Measurements from ENCODE around the gene ADGRD1.

Gene ADGRD1

DNA sequence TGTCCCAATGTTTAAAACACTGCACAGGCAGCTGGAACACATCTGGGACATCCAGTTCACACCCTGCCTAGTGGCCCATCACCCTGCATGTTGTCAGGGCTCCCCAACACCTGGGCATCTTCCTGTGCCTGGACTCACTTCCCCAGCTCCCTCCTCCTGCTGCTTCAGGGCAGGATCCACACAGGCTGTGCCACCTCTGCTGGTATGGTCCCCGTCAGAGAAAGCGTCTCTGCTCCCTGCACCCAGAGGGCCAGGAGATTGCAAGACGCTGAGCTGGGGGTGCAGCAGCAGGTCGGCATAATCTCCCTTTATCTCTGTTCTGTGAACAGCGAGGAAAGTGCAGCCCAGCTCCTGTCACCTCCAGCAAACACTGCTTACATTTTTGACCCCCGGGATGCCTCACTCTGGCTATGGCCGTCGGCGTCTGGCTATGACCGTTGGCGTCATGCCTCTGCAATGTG, 124.3 kb downstream of the ADGRD1 start:
- DNase-seq = no peak

DNA sequence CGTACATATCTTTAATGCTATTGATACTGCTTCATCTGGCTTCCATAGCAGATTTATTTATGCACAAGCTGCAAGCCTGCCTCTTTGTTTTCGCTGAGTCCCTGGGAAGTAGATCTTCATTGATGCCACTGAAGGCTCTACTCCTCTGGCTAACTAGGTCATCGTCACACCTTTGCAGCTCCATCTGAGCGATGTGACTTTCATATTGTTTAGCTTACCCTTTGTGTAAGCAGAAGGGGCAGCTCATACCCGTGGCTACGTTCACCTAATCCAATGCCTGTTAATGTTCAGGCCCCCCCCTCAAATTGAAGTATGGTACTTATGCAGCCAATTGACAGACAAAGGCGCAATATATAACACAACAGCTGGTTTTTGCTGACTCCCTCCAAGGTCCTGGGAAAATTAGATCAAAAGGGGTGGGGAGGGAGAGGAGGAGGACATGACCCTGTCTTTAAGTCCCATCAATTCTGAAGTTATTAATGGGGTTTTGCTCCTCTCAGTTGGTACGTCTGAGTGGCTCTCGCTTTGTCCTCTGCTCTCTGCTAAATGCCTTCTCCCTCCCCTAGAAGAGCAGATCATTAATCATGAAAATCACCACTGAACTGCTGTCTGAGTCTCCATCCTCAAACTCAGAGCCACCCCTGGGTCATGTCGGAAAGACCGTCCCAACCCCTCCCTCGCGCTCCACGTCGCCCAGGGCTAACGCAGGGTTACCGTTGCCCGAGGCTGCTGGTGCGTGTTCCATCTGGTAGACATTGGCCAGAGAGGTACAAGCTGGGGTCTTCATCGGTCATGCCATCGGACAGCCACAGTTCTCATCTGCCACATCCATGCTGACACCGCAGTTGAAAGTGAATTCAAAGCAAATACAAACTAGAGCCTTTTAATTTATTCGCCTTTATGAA, 128.8 kb downstream of the ADGRD1 start:
- DNase-seq = no peak

GRCh38 chr12:131084341-131085011, 130.8 kb downstream of the ADGRD1 start:
- DNase-seq = no peak

DNA sequence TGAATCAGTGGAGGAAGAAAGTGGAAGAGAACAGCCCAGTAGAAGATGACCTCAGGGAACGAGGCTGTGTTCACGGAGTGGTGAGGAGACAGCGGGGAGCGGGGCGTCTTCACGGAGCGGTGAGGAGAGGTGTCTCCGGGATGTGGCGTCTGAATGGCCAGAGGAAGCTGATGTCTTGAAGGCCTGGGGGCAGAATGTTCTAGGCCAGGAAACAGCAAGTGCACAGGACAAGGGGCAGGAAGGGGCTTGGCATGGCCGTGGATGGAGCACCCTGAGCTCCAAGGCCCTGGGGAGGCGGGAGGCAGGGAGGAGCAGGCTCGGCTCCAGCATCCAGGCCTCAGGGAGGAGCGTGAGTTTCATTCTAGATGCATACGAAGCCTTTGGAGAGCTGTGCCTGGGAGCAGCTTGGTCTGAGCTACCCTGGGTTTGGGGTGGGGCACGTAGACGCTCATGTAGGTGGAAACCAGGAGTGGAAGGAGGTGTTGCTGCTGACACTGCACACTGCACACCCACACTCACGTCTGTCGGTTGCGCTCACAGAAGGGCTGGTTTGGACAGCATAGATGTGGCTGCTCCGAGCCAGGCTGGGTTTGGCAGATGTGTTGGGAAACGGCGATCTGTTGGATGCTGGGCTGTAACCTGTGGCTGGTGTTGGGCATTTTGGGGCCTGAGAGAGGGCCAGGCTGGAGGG, 131.6 kb downstream of the ADGRD1 start:
- DNase-seq = no peak

- DNase-seq = no peak
Measured at GRCh38 chr12:131085816-131086591, 132.3 kb downstream of the ADGRD1 start.

DNA sequence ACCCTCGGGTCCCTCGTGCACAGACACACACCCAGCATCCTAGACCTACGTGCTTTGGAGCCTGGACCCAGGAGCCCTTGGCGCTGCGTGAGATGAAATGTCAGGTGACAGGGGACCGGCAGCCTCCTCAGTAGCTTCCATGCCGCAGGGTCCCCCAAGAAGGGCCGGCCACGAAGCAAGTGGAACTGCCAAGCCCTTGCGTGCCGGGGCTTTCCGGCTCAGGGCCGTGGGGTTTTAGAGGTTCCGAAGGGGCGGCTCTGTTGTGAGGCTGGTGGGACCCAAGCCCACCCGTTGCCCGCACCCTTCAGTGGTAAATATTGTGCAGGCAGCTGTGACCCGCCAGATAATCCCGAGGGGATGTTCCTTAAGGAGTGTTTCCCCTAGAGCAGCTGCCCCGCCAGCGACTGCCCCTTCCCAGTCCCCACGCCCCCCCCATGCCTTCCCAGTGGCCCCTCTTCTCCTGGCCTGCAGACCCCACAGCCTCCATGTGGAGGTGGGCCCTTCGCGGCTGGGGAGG, 133.7 kb downstream of the ADGRD1 start:
- no peak for DNase-seq

- no peak for DNase-seq
Measured at GRCh38 chr12:131087991-131088700, 134.4 kb downstream of the ADGRD1 start.

DNA sequence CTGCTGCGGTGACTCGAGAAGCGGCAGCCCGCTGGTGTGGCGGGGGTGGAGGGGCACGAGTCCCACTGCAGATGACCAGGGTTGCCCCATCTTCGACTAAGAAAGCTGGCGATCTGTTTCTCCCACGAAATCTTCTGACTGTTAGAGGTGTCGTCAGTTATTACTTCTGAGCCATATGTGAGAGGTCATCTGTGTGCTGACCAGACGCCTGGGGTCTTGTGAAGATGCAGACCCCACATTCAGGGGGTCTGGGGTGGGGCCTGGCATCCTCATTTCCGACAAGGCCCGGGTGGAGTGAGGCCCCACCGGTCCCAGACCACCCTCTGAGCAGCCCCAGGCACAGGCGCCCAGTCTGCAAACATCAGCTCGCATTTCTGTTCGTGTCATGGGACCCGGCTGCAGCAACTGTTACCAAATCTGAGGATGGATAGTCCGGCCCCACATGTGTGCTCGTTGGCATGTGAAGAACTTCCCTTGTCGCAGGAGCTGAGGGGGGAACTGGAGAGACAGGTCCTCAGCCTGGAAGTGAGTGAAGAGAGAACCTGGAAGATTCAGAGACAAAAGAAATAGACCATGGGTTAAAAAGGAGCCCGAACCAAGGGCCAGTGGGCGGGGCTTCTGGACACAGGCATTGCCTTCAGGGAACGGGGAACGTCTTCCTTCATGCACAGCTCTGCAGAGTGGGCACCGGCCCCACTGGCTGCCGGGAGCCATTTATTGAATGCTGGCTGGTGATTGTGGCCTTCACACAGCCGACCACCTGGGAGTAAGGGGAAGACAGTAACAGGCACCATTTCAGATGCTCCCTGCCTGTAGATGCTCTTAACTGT, 135.2 kb downstream of the ADGRD1 start:
- no peak for DNase-seq

GRCh38 chr12:131089531-131090273, 136.0 kb downstream of the ADGRD1 start:
- DNase-seq = no peak

DNA sequence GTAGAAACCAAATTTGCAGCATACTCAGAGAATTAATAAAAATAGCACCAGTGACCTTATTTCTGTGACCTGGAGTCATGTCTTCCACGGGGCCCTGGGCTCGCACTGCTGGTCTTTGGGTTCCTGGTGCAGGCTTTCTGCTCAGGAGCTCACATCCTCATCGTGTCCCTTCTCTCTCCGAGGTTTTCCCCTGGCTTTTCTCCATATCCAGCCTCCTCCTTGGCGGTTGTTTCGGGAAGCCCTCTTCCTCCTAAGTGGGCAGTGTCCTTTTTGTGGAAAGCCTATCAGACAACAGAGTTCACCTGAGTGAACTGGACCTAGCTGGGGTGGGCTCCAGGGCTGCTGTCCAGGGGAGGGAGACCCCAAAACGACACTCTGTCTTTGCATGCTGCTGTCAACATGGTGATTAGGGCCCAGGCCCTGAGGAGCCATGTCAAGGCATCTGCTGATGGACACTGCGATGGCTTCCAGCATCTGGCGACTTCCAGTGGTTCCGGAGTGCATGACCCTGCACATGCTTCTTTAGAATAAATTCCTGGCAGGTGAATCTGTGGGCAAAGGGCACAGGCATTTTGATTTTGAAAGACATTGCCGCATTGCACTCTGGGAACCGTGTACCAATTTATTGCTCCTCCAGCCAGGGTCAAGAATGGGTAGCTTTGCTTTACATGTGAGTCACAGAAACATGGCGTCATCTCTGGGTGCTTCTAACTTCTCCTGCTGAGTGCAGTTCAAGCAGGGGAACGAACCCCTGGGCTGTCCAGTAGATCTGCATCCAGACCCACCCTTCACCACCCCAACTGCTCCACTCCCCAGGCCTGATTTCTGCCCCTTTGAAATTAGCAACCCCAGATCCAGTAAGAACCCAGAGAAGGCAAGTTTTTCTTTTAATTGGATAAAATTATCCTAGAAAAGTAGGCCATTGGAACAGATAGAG, 136.8 kb downstream of the ADGRD1 start:
- no peak for DNase-seq

GRCh38 chr12:131091413-131091975, 137.8 kb downstream of the ADGRD1 start:
- DNase-seq = no peak

GRCh38 chr12:131091976-131092691, 138.4 kb downstream of the ADGRD1 start:
- no peak for DNase-seq

DNA sequence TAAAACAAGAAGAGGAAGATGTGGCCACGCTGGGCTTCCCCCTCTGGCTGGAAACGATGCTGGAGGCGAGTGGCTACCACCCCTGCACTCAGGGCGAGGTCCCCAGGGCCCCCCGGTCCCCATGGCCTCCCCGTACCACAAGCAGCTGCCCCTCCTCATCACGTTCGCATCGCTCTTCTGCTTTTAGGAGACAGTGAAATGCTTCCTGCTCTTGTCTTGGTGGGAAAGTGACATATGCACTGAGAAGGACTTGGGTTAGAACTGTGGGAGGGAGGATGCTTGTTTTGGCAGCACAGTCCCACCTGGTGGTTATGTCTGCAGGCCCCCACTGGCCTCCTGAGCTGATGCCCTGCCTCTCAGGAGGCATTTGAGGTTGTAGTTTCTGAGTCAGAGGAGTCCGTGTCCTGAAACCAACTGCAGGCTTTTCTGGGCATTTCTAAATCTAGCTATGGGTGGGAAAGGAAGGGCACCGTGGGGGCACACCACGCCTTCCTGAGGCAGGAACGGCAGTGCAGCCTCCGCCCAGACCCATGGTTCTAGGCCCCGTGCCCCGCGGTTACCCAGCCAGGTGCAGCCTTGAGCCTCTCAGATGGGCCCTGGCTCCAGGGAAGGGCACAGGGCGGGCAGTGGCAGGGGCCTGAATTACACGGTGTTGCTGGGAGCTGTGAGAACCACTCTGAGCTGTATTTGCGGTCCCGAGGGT, 139.3 kb downstream of the ADGRD1 start:
- DNase-seq = no peak

DNA sequence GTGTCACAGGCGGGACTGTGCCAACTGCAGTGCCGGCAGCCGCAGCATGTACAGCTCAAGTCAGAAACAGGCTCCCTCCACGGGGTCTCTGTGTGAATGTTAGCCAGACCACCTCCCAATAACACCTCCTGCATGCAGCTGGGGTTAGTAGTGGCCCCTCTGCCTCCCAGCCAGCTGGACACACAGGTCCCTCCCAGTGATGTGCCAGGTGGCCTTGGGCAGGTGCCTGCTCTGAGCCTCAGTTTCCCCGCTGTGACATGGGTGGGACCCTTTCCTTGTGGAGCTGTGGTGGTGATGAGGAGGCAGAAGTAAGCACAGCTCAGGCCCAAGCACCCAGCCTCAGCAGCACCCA, 139.9 kb downstream of the ADGRD1 start:
- no peak for DNase-seq

DNA sequence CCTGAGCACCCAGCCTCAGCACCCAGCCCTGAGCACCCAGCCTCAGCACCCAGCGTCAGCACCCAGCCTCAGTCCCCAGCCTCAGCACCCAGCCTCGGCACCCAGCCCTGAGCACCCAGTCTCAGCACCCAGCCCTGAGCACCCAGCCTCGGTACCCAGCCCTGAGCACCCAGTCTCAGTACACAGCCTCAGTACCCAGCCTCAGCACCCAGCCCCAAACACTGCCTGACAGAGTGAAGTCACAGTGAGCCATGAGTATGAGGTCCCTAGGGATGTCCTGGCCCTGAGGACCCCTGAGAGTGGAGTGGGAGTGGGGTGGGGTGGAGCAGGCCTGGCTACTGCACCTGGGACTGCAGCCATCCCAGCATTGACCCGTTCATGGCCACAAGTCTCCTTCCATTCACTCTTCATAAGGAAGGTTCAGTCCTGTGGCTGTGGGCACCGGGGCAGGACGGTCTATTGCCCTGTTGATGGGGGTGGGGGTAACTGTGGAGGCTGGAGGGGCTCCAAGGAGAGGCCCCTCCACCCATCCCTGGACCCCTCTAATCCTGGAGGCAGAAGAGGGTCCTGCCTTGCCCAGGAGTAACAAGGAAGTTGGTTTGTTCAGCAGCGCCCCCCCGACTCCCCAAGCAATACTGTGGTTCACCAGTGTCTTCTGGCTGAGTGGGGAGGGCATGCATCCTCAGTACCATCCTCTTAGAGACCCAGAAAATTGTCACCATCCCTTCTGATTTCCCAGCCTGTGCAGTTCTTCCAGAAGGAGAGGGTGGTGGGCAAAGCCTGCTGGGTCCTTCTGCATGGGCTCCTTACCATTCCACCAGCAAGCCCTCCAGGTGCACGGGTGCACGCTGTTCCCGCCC, 140.5 kb downstream of the ADGRD1 start:
- no peak for DNase-seq
